Activated naive CD8-positive, alpha-beta T cell treated with anti-CD3 and anti-CD28 coated beads, Interleukin-2, amount 10 ng/mL, durations not matched to agents 7 days and 5 days (primary cell): Measurements from ENCODE around the gene ARFRP1. TPM values are rescaled to one million over a fixed set of nuclear protein-coding genes. Genes with fewer than 3 reads are reported as not detected.
"Not testable (repeated sequence)": the region's sequence is repeated elsewhere in the genome, so short reads cannot be mapped to it uniquely, and the experiment has no call there.

Experiments used
- ATAC-seq: fragments of 150-1000 bp; cut with Tn5 transposase; one replicate; pipeline ENCODE4 v1.10.0; 2021; ENCODE audit warnings: low read depth, moderate library complexity
- POLR2A ChIA-PET: fragments of 350-600 bp; sonication (Branson Sonifier 250); formaldehyde crosslinking; loops from one replicate; lab custom pipeline; 2021; ENCODE audit warnings: antibody characterized with exemption; lab: Charles Lee
- DNase-seq: peaks from one replicate; pipeline ENCODE4 v3.0.0; 2021
- H3K27ac Mint-ChIP-seq: one replicate; pipeline ENCODE4 v1.8.0; 2022; ENCODE audit warnings: mild to moderate bottlenecking, mixed read lengths
- H3K27me3 Mint-ChIP-seq: one replicate; pipeline ENCODE4 v1.8.0; 2022; ENCODE audit warnings: mild to moderate bottlenecking, moderate library complexity, mixed read lengths
- H3K36me3 Mint-ChIP-seq: one replicate; pipeline ENCODE4 v1.8.0; 2021; ENCODE audit warnings: mild to moderate bottlenecking, mixed read lengths
- H3K4me1 Mint-ChIP-seq: one replicate; pipeline ENCODE4 v1.8.0; 2021; ENCODE audit warnings: mixed read lengths
- H3K4me3 Mint-ChIP-seq: one replicate; pipeline ENCODE4 v1.8.0; 2022; ENCODE audit warnings: mild to moderate bottlenecking, moderate library complexity, mixed read lengths
- H3K9me3 Mint-ChIP-seq: one replicate; pipeline ENCODE4 v1.8.0; 2021; ENCODE audit warnings: mixed read lengths
- total RNA-seq, 2 experiments: library from RNA; stranded (reverse); gene quantifications; one replicate each; pipeline ENCODE4 v1.2.3, GENCODE V29; 2021

ARFRP1 gene
- total RNA-seq, 2 experiments from 2014 or later = 68.8 to 73.1 TPM

DNA sequence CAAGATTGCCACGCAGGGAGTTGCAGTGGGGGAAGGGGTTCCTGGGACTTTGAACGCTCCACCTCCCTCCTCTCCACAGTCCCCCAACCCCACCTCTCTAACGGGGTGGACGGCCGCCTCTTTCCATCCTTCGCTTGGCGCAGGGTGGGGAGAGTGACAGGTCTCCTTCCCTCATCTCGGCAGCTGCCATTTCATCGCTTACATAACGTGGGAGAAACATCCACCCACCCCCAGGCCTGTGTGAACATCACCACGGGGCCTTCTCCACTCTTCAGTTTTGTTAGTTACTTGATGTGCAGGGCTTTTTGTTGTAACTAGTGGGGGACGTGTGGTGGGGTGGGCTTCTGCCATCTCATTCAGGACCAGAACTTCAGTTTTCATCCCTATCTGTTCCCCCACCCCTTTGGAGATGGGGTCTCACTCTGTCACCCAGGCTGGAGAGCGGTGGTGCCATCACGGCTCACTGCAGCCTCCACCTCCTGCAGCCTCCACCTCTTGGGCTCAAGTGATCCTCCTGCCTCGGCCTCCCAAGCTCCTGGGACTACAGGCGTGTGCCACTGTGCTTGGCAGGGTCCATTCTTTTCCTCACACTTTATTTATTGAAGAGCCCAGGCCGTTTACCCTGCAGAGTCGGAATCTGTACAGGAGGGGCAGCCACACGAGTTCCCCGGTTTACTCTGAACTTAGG is 32.0 kb downstream of the ARFRP1 start:
- no peak overlapping the region for H3K27ac Mint-ChIP-seq
- DNase-seq (no peak), ATAC-seq (no peak)
- H3K27me3 Mint-ChIP-seq = no peaks in the 10 kb centered on the region
- H3K4me1 Mint-ChIP-seq = no peaks in the 10 kb centered on the region
- H3K4me3 Mint-ChIP-seq = no peak overlapping the region
- POLR2A ChIA-PET = no interaction called here
- H3K36me3 Mint-ChIP-seq = peaks cover 11% of the 10 kb centered on the region
- no peaks in the 10 kb centered on the region for H3K9me3 Mint-ChIP-seq

DNA sequence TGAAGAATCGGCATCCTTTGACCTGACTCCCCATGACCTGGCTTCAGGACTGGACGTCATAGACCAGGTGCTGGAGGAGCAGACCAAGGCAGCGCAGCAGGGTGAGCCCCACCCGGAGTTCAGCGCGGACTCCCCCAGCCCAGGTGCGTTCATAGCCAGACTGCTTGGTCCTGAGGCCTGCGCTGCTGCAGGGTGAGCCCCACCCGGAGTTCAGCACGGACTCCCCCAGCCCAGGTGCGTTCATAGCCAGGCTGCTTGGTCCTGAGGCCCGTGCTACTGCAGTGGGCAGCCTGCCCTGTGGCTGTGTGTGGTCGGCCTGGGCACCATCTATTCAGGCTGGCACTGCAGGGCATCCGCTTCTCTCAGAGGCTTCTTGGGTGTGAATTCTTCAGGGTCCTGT is 33.8 kb downstream of the ARFRP1 start:
- POLR2A ChIA-PET = no interaction called here
- no peak overlapping the region for H3K4me3 Mint-ChIP-seq
- no peak overlapping the region for H3K27ac Mint-ChIP-seq
- H3K4me1 Mint-ChIP-seq = no peaks in the 10 kb centered on the region
- DNase-seq (no peak), ATAC-seq (no peak)
- no peaks in the 10 kb centered on the region for H3K9me3 Mint-ChIP-seq
- no peaks in the 10 kb centered on the region for H3K27me3 Mint-ChIP-seq
- H3K36me3 Mint-ChIP-seq = peaks cover 12% of the 10 kb centered on the region

DNA sequence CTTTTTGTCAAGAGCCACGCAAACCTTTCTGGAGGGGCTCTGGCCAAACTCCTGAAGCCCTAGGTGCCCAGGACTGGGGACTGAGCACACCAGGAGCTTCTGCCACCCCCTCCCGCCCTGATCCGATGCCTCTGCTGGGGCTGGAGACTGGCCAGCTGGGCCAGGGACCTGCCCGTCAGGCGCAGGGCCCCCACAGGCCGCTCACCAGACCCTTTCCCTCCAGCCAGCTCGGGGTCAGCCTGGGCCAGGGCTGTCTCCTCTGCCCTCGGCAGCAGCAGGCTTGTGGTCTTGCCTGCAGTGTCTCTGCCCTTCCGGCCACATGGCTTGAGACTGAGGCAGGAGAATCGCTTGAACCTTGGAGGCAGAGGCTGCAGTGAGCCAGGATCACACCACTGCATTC is 35.1 kb downstream of the ARFRP1 start:
- Mint-ChIP-seq H3K27ac (no peak overlapping the region), H3K36me3 (peaks cover 16% of the 10 kb centered on the region), H3K4me3 (no peak overlapping the region), H3K4me1 (no peaks in the 10 kb centered on the region), H3K9me3 (no peaks in the 10 kb centered on the region), H3K27me3 (no peaks in the 10 kb centered on the region)
- DNase-seq (no peak), ATAC-seq (no peak)
- POLR2A ChIA-PET = no interaction called here

DNA sequence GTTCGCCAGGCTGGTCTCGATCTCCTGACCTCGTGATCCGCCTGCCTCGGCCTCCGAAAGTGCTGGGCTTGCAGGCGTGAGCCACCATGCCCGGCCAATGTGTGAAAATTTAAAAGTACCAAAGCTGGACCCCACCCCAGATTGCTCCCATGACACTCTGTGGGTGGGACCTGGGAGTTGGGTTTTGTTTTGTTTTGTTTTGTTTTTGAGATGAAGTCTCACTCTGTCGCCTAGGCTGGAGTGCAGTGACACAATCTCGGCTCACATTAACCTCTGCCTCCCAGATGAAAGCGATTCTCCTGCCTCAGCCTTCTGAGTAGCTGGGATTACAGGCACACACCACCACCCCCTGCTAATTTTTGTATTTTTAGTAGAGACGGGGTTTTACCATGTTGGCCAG is 36.1 kb downstream of the ARFRP1 start:
- H3K36me3 Mint-ChIP-seq = peaks cover 16% of the 10 kb centered on the region
- POLR2A ChIA-PET = interaction anchor here (0.6 kb wide), 1 partner anchor 174 kb away, joined by 3 read pairs; no protein-coding TSS in a partner anchor
- not testable (repeated sequence) for DNase-seq, H3K27me3 Mint-ChIP-seq, H3K4me3 Mint-ChIP-seq, ATAC-seq, H3K4me1 Mint-ChIP-seq, H3K9me3 Mint-ChIP-seq, H3K27ac Mint-ChIP-seq

DNA sequence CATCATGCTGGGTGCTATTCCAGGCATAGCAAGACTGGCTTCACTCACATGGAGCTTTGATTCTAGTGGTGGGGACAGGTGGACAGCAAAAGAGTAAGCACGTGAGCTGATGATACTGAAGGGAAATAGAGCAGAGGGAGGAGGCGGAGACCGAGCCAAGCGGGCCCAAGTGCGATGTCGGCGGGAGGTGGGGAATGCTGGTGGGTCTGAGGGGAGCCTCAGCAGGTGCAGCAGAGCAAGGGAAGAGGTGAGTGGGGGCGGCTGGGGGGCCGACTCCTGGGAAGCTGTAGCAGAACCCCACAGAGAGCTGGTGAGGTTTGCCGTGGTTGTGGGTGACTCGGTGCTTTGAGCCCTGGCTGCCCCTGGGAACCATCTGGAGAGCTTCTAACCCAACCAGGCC is 39.4 kb downstream of the ARFRP1 start:
- POLR2A ChIA-PET = interaction anchor here (0.9 to 1.0 kb wide), 2 partner anchors 26 to 68 kb away, joined by 3 read pairs; partner anchors contain the start of gene LIME1
- Mint-ChIP-seq H3K36me3 (peaks cover 13% of the 10 kb centered on the region), H3K27me3 (no peaks in the 10 kb centered on the region), H3K9me3 (no peaks in the 10 kb centered on the region), H3K27ac (no peak overlapping the region), H3K4me3 (no peak overlapping the region), H3K4me1 (no peaks in the 10 kb centered on the region)
- no peak for ATAC-seq
- DNase-seq = no peak

DNA sequence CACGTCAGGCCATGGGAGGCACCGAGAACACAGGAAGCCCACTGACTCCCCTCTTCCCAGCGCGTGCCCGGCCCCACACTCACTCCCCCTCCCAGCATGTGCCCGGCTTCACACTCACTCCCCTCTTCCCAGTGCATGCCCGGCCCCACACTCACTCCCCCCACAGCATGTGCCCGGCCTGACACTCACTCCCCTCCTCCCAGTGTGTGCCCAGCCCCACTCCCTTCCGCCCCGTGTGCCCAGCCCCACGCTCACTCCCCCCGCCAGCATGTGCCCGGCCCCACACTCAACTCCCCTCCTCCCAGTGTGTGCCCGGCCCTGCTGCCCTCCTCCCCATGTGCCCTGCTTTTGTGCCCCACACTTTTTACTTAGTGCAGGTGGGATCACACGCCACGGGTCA is 39.9 kb downstream of the ARFRP1 start:
- POLR2A ChIA-PET = no interaction called here
- no peak overlapping the region for H3K27ac Mint-ChIP-seq
- no peaks in the 10 kb centered on the region for H3K27me3 Mint-ChIP-seq
- DNase-seq (no peak), ATAC-seq (no peak)
- H3K36me3 Mint-ChIP-seq = peaks cover 13% of the 10 kb centered on the region
- no peaks in the 10 kb centered on the region for H3K4me1 Mint-ChIP-seq
- no peaks in the 10 kb centered on the region for H3K9me3 Mint-ChIP-seq
- H3K4me3 Mint-ChIP-seq = no peak overlapping the region

DNA sequence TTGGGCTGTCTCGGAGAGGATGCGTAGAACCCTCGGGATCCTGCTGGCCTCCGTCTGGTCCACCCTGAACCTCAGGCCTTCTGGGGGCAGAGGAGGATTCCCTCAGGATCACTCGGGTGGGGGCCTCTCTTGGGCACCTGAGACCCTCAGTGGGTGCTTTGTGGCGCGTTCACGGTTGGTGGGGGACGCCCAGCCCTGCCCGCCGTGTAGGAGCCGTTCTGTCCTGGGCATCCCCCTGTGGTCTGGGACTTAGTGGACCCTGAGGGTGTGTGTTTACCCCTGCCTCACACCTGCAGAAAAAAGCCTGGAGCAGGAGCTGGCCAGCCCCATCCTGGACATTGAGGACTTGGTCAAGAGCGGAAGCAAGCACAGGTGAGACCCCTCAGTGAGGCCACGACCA is 42.1 kb downstream of the ARFRP1 start:
- Mint-ChIP-seq H3K36me3 (peaks cover 11% of the 10 kb centered on the region), H3K4me3 (no peak overlapping the region), H3K27ac (no peak overlapping the region), H3K4me1 (no peaks in the 10 kb centered on the region), H3K9me3 (no peaks in the 10 kb centered on the region), H3K27me3 (no peaks in the 10 kb centered on the region)
- DNase-seq (no peak), ATAC-seq (no peak)
- POLR2A ChIA-PET = no interaction called here

DNA sequence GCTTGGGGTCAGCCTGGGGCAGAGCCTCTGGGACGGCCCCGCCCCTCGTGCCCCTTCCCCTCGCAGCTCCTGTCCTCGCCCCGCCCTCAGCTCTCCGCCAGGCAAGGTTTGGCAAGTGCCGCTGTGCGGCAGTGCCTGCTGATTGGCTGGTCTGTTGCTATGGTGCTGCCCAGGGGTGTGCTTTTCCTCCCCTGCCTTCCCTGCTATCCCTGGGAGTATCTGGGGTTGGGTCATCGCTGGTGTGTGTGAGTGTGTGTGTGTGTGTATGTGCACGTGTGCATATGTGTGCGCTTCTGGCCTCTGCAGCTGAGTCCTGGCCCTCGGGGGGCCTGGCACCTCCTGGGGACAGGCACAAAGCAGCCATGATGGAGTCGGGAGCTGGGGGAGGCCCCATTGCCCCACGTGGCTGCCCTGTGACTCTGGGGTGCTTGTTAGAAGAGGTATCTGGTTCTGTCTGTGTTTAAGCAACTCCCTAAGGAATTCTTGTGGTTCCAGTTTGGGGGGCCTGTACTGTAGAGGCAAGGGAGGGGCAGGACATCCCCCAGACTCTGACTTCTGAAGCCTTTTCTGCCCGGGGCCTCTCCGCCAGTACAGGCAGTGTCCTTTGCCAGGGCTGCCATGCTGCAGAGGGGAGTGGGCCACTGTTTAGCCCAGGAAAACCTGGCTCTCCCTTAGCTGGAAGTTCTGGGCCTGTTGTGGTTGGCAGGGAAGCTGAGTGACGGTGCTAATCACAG is 42.7 kb downstream of the ARFRP1 start:
- POLR2A ChIA-PET = no interaction called here
- DNase-seq = no peak
- H3K27me3 Mint-ChIP-seq = no peaks in the 10 kb centered on the region
- no peaks in the 10 kb centered on the region for H3K4me1 Mint-ChIP-seq
- no peaks in the 10 kb centered on the region for H3K9me3 Mint-ChIP-seq
- H3K36me3 Mint-ChIP-seq = peaks cover 10% of the 10 kb centered on the region
- no peak overlapping the region for H3K27ac Mint-ChIP-seq
- no peak overlapping the region for H3K4me3 Mint-ChIP-seq
- ATAC-seq = no peak

DNA sequence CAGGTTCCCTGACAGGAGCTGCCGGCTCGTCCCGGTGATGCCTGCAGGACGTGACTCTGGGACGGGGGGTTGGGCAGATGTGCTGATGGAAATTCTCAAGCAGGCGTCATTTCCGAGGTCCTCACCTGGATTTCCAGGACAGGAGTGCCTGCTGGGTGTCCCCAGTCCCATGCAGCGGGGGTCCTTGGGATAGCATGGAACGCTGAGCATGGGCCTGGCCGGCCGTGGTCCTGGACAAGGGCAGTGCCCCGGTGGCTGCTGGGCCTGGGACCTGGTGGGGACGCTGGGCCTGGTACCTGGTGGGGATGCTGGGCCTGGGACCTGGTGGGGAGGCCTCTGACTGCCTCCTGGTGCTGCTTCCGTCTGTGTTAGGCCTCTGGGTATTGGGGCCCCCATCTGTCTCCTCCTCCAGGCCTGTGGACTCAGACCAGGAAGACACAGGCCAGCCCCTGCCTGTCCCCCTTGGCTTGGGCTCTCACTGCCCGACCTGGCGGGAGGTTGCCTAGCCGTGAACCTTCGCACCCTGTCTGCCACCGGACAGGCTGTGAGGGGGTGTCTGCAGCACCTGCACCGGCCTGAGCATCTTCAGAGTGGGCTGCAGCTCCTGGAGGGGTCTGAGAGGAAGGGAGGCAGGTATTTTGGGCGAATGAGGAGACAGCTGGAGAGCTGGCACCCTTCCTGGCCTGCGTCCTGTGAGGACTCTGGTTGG is 43.5 kb downstream of the ARFRP1 start:
- Mint-ChIP-seq H3K9me3 (no peaks in the 10 kb centered on the region), H3K36me3 (peaks cover 10% of the 10 kb centered on the region), H3K27ac (no peak overlapping the region), H3K27me3 (no peaks in the 10 kb centered on the region), H3K4me3 (no peak overlapping the region), H3K4me1 (peaks cover 3% of the 10 kb centered on the region)
- ATAC-seq (no peak), DNase-seq (no peak)
- POLR2A ChIA-PET = no interaction called here

DNA sequence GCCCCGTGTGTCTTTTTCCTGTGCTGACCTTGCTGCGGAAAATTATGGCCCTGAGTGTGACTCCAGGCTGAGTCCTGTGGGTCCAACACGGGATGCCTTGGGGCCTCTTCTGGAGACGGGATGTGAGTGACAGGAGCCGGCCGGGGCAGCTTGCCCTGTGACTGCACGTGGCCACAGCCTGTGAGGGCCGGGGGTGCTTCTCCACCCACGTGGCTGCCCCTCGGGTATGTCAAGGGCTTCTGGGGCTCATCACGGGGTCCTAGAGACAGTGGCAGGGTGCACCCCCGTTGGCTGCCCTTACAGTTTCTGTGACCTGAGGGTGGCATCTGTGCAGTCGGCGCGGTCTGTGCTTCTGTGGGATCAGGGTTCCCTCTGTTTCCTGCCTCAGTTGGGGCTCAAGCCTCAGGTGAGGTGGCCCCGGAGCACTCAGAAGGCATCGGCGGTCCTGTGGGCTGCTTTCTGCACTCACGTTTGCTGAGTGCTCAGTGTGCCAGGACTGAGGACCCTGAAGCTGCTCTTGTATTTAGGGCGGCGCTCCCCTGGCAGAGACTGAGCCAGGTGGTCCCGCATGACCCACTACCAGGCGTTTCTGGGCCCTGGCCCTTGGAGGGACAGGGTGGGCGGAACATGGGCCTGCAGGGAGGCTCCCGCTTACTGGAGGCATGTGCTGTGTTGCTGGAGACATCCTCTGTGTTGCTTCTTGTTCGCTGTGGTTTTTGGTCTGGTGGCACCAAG is 44.3 kb downstream of the ARFRP1 start:
- peaks cover 10% of the 10 kb centered on the region for H3K36me3 Mint-ChIP-seq
- ATAC-seq = no peak
- DNase-seq = no peak
- H3K27ac Mint-ChIP-seq = no peak overlapping the region
- no peaks in the 10 kb centered on the region for H3K9me3 Mint-ChIP-seq
- POLR2A ChIA-PET = no interaction called here
- H3K4me3 Mint-ChIP-seq = no peak overlapping the region
- H3K4me1 Mint-ChIP-seq = peaks cover 8% of the 10 kb centered on the region
- no peaks in the 10 kb centered on the region for H3K27me3 Mint-ChIP-seq

DNA sequence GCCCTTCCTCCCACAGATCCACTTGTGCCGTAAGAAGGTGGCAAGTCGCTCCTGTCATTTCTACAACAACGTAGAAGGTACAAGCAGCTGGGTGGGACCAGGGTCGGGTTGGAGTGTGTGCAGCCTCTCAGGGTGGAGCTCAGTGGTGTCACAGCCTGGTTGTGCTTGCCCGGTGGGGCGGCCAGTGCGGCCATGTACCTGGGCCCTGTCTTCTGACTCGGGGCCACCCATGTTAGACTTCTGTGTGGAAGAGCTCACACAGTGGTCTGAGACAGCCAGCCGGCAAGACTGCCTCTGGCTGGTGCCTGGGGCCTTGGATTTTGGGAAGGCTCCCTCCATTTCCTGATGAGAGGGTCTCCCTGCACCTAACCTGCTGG is 45.0 kb downstream of the ARFRP1 start:
- no peak for ATAC-seq
- H3K27ac Mint-ChIP-seq = no peak overlapping the region
- H3K4me1 Mint-ChIP-seq = peaks cover 8% of the 10 kb centered on the region
- H3K4me3 Mint-ChIP-seq = no peak overlapping the region
- POLR2A ChIA-PET = no interaction called here
- H3K36me3 Mint-ChIP-seq = peaks cover 6% of the 10 kb centered on the region
- no peak for DNase-seq
- no peaks in the 10 kb centered on the region for H3K9me3 Mint-ChIP-seq
- H3K27me3 Mint-ChIP-seq = no peaks in the 10 kb centered on the region

DNA sequence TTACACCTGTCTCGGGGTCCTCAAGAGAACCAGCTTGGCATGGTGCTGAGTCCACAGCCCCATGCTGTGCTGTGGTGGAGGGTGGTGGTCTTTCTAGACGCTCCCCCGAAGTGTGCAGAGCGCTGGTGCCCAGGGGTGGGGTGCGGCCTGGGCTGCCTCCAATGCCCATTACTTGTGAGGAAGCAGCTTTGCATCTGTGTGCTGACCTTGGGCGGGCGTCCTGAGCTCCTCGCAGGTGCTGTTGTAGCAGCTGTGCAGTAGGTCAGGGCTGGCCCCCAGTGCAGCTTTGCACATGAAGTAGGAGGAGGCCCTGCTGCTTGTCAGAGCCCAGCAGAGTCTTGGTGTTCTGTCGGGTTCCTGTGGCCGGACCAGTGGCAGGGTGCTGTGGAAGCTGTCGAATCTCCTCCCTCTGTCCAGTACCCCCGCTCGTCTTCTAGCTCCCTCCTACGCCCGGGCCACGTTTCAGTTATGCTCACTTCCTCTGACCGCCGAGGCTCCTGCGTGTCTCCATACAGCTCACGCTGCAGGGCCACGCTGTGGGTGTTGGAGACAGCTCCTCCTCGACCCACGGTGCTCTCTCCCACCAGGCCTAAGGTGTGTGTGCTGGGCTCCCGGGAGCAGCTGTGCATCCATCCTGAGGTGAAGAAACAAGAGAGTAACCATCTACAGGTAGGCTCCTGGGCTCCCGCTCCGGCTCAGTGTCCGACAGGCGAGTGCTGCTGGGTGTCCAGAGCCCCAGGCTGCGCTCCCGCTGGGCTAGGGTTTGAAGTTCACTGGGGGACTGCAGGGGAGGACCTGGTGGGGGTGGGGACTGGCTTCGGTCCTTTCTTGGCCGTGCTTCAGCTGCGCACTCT is 45.6 kb downstream of the ARFRP1 start:
- Mint-ChIP-seq H3K27me3 (no peaks in the 10 kb centered on the region), H3K4me1 (peaks cover 8% of the 10 kb centered on the region), H3K4me3 (no peak overlapping the region), H3K36me3 (peaks cover 6% of the 10 kb centered on the region), H3K9me3 (no peaks in the 10 kb centered on the region), H3K27ac (no peak overlapping the region)
- ATAC-seq (no peak), DNase-seq (no peak)
- POLR2A ChIA-PET = no interaction called here
